ENCODE measurements around the gene PTPRG. TPM values are rescaled to one million over a fixed set of nuclear protein-coding genes. Genes with fewer than 3 reads are reported as not detected.

Gene PTPRG
- total RNA-seq, 1 donor from 2014 or later, result 77.2 TPM

- no peak overlapping the region for H3K27ac Mint-ChIP-seq
Observed at GRCh38 chr3:61978460-61979419, 417.4 kb downstream of the PTPRG start.

GRCh38 chr3:61979638-61980037, 418.3 kb downstream of the PTPRG start:
- Mint-ChIP-seq H3K27me3 (no peaks in the 10 kb centered on the region), H3K27ac (no peak overlapping the region)

More at GRCh38 chr3:61978460-61979419, 417.4 kb downstream of the PTPRG start:
- no peaks in the 10 kb centered on the region for H3K27me3 Mint-ChIP-seq
- peaks cover 24% of the 10 kb centered on the region for H3K4me1 Mint-ChIP-seq (ENCODE audit: unreplicated experiment)
- no peak for TF ChIP-seq CTCF (conservative IDR thresholded peaks at IDR 0.05)
- no peak for DNase-seq (ENCODE audit: extremely low spot score, unreplicated experiment)
- H3K9me3 Mint-ChIP-seq, result no peaks in the 10 kb centered on the region
- no peak overlapping the region for H3K4me3 Mint-ChIP-seq
- H3K36me3 Mint-ChIP-seq, result no peaks in the 10 kb centered on the region

GRCh38 chr3:61980041-61980440, 418.7 kb downstream of the PTPRG start:
- Mint-ChIP-seq H3K4me3 (no peak overlapping the region), H3K27ac (no peak overlapping the region), H3K27me3 (no peaks in the 10 kb centered on the region), H3K9me3 (no peaks in the 10 kb centered on the region), H3K36me3 (no peaks in the 10 kb centered on the region), H3K4me1 (ENCODE audit: unreplicated experiment) (peaks cover 24% of the 10 kb centered on the region)
- DNase-seq (ENCODE audit: extremely low spot score, unreplicated experiment), result no peak
- no peak for TF ChIP-seq CTCF (conservative IDR thresholded peaks at IDR 0.05)

More at GRCh38 chr3:61979638-61980037, 418.3 kb downstream of the PTPRG start:
- no peak for TF ChIP-seq CTCF (conservative IDR thresholded peaks at IDR 0.05)
- Mint-ChIP-seq H3K36me3 (no peaks in the 10 kb centered on the region), H3K4me3 (no peak overlapping the region), H3K9me3 (no peaks in the 10 kb centered on the region), H3K4me1 (ENCODE audit: unreplicated experiment) (peaks cover 24% of the 10 kb centered on the region)
- DNase-seq (ENCODE audit: extremely low spot score, unreplicated experiment), result no peak

- TF ChIP-seq CTCF (conservative IDR thresholded peaks at IDR 0.05), result no peak
- Mint-ChIP-seq H3K36me3 (no peaks in the 10 kb centered on the region), H3K4me1 (ENCODE audit: unreplicated experiment) (peaks cover 24% of the 10 kb centered on the region), H3K9me3 (no peaks in the 10 kb centered on the region), H3K27me3 (no peaks in the 10 kb centered on the region), H3K27ac (no peak overlapping the region), H3K4me3 (no peak overlapping the region)
- no peak for DNase-seq (ENCODE audit: extremely low spot score, unreplicated experiment)
Observed at GRCh38 chr3:61981060-61981459, 419.7 kb downstream of the PTPRG start.

GRCh38 chr3:61983479-61983878, 422.1 kb downstream of the PTPRG start:
- H3K36me3 Mint-ChIP-seq, result no peaks in the 10 kb centered on the region
- peaks cover 26% of the 10 kb centered on the region for H3K4me1 Mint-ChIP-seq (ENCODE audit: unreplicated experiment)
- H3K27me3 Mint-ChIP-seq, result no peaks in the 10 kb centered on the region
- no peak for DNase-seq (ENCODE audit: extremely low spot score, unreplicated experiment)
- H3K27ac Mint-ChIP-seq, result no peak overlapping the region
- H3K4me3 Mint-ChIP-seq, result no peak overlapping the region
- no peaks in the 10 kb centered on the region for H3K9me3 Mint-ChIP-seq
- no peak for TF ChIP-seq CTCF (conservative IDR thresholded peaks at IDR 0.05)

All from type B pancreatic cell (in vitro differentiated cells).